ENCODE results near the gene VSIG8.

The VSIG8 gene

DNA sequence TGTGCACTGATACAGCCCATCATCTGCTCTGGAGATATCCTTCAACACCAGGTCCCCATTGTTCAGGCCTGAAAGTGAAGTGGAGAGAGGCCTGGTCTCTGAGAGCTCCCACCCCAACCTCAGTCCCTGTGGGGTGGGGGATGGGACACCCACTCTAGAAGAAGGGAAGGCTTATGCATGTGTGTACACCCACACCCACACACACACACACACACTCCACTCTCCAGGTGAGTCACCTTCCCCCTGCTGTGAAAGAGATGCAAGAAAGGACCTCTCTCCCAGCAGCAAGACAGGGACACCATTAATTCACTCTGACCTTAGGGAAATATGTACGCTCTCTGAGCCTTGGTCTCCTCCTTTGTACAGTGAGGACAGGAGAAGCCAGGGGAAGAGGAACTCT, 5.9 kb downstream of the VSIG8 start:
- H3K4me1 Mint-ChIP-seq (ENCODE audit: low read depth) = peaks cover 10% of the 10 kb centered on the region
- H3K36me3 Mint-ChIP-seq (ENCODE audit: low read depth) = peaks cover 1% of the 10 kb centered on the region
- no peak overlapping the region for H3K27ac Mint-ChIP-seq
- H3K27me3 Mint-ChIP-seq (ENCODE audit: low read depth) = peaks cover 30% of the 10 kb centered on the region
- no peaks in the 10 kb centered on the region for H3K9me3 Mint-ChIP-seq
- H3K4me3 Mint-ChIP-seq = no peak overlapping the region

GRCh38 chr1:159855709-159856108, 6.7 kb downstream of the VSIG8 start:
- Mint-ChIP-seq H3K9me3 (no peaks in the 10 kb centered on the region), H3K27ac (no peak overlapping the region), H3K4me1 (ENCODE audit: low read depth) (peaks cover 10% of the 10 kb centered on the region), H3K4me3 (no peak overlapping the region), H3K27me3 (ENCODE audit: low read depth) (peaks cover 35% of the 10 kb centered on the region), H3K36me3 (ENCODE audit: low read depth) (peaks cover 1% of the 10 kb centered on the region)

DNA sequence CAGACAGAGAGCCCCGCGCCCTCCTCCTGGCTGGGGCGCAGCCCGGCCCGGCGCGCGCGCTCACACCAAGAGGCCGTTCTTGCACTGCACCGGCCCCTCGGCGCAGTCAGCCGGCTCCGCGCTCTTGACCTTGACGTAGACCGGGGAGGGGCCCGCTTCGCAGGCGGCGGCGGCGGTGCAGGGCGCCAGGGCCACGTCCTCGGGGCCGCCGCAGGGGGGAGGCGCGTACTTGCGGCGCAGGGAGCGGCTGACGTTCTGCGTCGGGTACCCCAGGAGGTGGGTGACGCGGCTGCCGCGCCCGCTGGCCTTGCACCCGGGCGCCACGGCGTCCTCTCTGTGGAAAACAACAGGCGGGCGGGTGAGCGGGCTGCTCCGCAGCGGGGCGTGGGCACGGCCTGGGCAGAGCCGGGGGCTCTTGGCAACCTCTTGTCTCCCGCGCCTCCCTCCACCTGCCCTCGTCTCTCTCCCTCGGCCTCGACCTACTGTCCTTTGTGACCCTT, 7.7 kb downstream of the VSIG8 start:
- H3K9me3 Mint-ChIP-seq = no peaks in the 10 kb centered on the region

DNA sequence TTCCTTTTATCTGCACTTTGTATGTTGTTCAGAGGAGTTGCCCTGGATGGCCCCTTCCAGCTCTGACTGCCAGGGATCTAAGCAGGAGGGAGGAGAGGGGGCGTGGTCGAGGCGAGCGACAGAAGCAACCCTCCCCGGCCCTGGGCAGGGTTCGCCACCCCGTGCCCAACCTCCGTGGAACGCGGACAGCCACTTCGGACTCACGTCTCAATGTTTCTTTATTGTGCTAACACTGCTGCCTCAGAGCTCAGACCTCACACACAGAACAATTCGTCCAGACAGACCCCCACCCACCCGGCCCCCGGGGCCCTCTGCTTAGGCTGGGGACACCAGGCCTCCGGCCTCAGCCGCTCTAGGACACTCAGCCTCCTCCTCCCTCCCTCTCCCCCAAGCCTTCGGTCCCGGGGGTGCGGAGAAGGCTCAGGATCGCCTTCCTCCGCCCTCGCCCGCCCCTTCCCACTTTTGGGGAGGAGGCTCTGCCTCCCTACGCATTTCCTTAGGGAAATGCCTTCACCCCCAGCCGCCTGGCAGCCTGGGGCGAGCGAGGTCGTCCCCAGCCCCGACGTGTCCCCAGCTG, 8.3 kb downstream of the VSIG8 start:
- Mint-ChIP-seq H3K36me3 (ENCODE audit: low read depth) (peaks cover 1% of the 10 kb centered on the region), H3K27ac (no peak overlapping the region), H3K4me3 (peak overlapping the region; percentile 23), H3K9me3 (no peaks in the 10 kb centered on the region), H3K27me3 (ENCODE audit: low read depth) (peaks cover 42% of the 10 kb centered on the region), H3K4me1 (ENCODE audit: low read depth) (peaks cover 10% of the 10 kb centered on the region)

More for the DNA sequence above, 7.7 kb downstream of the VSIG8 start:
- Mint-ChIP-seq H3K4me1 (ENCODE audit: low read depth) (peaks cover 10% of the 10 kb centered on the region), H3K4me3 (peak overlapping the region; percentile 84), H3K27ac (peak overlapping the region; percentile 71), H3K27me3 (ENCODE audit: low read depth) (peaks cover 42% of the 10 kb centered on the region), H3K36me3 (ENCODE audit: low read depth) (peaks cover 1% of the 10 kb centered on the region)

- Mint-ChIP-seq H3K4me3 (peak overlapping the region; percentile 23), H3K9me3 (no peaks in the 10 kb centered on the region), H3K36me3 (ENCODE audit: low read depth) (peaks cover 1% of the 10 kb centered on the region), H3K27ac (no peak overlapping the region), H3K27me3 (ENCODE audit: low read depth) (peaks cover 42% of the 10 kb centered on the region), H3K4me1 (ENCODE audit: low read depth) (peaks cover 10% of the 10 kb centered on the region)
Measured at GRCh38 chr1:159853417-159854115, 8.9 kb downstream of the VSIG8 start.

GRCh38 chr1:159851407-159851806, 11.1 kb downstream of the VSIG8 start:
- Mint-ChIP-seq H3K27me3 (ENCODE audit: low read depth) (peaks cover 46% of the 10 kb centered on the region), H3K4me3 (no peak overlapping the region), H3K4me1 (ENCODE audit: low read depth) (peaks cover 10% of the 10 kb centered on the region), H3K9me3 (no peaks in the 10 kb centered on the region), H3K27ac (no peak overlapping the region), H3K36me3 (ENCODE audit: low read depth) (peaks cover 1% of the 10 kb centered on the region)

- peaks cover 6% of the 10 kb centered on the region for H3K4me1 Mint-ChIP-seq (ENCODE audit: low read depth)
- no peak overlapping the region for H3K27ac Mint-ChIP-seq
- H3K36me3 Mint-ChIP-seq (ENCODE audit: low read depth) = no peaks in the 10 kb centered on the region
- no peaks in the 10 kb centered on the region for H3K9me3 Mint-ChIP-seq
- H3K27me3 Mint-ChIP-seq (ENCODE audit: low read depth) = peaks cover 48% of the 10 kb centered on the region
- H3K4me3 Mint-ChIP-seq = no peak overlapping the region
Measured at GRCh38 chr1:159849626-159850366, 12.7 kb downstream of the VSIG8 start.

GRCh38 chr1:159848326-159848725, 14.1 kb downstream of the VSIG8 start:
- Mint-ChIP-seq H3K27ac (no peak overlapping the region), H3K27me3 (ENCODE audit: low read depth) (peaks cover 53% of the 10 kb centered on the region), H3K4me3 (no peak overlapping the region), H3K36me3 (ENCODE audit: low read depth) (no peaks in the 10 kb centered on the region), H3K4me1 (ENCODE audit: low read depth) (no peaks in the 10 kb centered on the region), H3K9me3 (no peaks in the 10 kb centered on the region)

DNA sequence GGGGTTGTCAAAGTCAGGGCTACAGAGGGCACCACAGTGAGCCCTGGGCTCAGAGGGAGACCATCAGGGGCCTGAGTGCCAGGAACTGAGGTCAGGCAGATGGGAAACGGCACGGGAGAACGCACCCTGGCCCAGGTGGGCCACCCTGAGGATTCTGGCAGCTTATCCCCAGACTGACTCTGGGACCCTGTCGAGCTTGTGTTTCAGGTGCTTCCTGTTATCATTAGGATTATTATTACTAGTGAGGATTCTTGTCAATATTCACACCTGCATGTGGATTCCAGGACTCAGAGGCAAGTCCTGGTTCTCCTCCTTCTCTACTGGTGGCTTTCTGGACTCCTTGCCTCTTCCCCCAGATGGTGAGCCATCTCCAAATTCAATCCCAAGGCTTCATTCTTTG, 15.2 kb downstream of the VSIG8 start:
- Mint-ChIP-seq H3K4me3 (no peak overlapping the region), H3K27ac (no peak overlapping the region), H3K36me3 (ENCODE audit: low read depth) (no peaks in the 10 kb centered on the region), H3K4me1 (ENCODE audit: low read depth) (no peaks in the 10 kb centered on the region), H3K9me3 (no peaks in the 10 kb centered on the region), H3K27me3 (ENCODE audit: low read depth) (peaks cover 46% of the 10 kb centered on the region)

GRCh38 chr1:159845751-159846629, 16.5 kb downstream of the VSIG8 start:
- no peaks in the 10 kb centered on the region for H3K4me1 Mint-ChIP-seq (ENCODE audit: low read depth)
- H3K4me3 Mint-ChIP-seq = no peak overlapping the region
- H3K36me3 Mint-ChIP-seq (ENCODE audit: low read depth) = no peaks in the 10 kb centered on the region
- no peak overlapping the region for H3K27ac Mint-ChIP-seq
- peaks cover 43% of the 10 kb centered on the region for H3K27me3 Mint-ChIP-seq (ENCODE audit: low read depth)
- H3K9me3 Mint-ChIP-seq = no peaks in the 10 kb centered on the region

DNA sequence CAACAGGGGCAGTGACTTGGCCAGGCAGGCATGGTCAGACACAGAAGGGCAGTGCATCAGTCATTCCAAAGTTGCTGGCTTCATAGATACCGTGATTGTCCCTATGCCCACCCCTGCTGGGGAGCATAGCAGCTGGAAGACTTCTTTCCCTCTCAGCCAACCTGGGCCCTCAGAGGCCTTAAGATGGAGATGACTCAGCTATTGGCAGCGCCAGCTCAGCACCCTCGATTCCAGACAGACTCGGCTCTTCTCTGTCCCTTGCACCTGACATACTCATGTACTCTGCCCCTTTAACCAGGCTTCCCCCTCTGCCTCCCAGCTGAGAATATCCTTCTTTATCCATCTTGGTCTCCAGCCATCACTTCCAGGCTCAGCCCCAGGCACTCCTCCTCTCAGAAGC, 19.0 kb downstream of the VSIG8 start:
- H3K4me1 Mint-ChIP-seq (ENCODE audit: low read depth) = no peaks in the 10 kb centered on the region
- H3K27ac Mint-ChIP-seq = no peak overlapping the region
- no peaks in the 10 kb centered on the region for H3K9me3 Mint-ChIP-seq
- peaks cover 35% of the 10 kb centered on the region for H3K27me3 Mint-ChIP-seq (ENCODE audit: low read depth)
- no peak overlapping the region for H3K4me3 Mint-ChIP-seq
- H3K36me3 Mint-ChIP-seq (ENCODE audit: low read depth) = no peaks in the 10 kb centered on the region

DNA sequence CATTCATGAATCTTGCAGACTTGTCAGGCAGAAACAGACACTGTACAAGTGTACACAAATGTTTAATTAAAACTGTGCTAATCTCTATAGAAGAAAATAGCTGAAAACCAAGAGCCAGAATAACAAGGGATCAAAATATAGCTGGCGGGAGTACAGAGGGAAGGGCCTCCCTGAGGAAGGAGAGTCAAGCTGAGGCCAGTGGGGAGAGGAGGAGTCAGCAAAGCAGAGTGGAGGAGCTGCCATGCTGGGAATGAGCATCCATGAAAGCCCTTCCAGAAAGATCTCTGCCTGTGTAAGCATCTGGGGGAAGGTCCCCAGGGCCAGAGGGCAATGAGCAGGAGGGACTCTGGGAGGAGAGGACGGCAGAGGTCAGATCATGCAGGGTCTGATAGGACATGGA, 20.7 kb downstream of the VSIG8 start:
- Mint-ChIP-seq H3K9me3 (no peaks in the 10 kb centered on the region), H3K27ac (no peak overlapping the region)

DNA sequence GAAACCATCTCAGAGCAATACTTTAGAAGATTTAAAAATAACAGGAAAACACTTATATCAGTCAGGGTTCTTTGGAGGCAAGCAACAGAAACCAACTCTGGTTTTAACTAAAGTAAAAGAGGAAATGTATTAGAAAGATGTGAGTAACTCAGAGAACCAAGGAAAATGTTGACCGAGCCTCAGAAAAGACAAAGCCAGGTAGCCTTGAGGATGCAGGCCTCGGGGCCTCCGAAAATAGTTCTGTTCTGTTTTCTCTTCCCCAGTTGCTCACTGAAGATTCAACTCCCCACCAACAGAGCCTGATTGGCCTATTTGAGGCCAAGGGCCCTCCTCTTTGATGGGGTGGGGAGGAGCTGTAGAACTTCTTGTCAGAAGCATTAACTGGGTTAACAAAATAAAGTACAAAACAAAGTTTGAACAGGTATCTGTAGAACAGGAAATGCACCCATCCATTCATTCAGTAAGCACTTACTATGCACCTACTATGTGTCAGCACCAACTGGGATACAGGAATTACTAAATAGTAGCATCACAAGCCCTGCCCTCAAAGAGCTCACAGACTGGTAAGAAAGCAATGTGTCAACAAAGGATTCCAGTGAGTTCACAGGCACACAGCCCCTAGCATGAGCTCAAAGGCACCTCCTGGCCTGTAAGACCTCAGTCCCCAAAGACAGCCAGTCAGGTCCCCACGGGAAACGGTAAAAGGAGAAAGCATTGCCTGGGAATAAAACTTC, 23.2 kb downstream of the VSIG8 start:
- H3K4me1 Mint-ChIP-seq (ENCODE audit: low read depth) = peaks cover 1% of the 10 kb centered on the region
- no peak overlapping the region for H3K27ac Mint-ChIP-seq
- no peak overlapping the region for H3K4me3 Mint-ChIP-seq
- H3K9me3 Mint-ChIP-seq = no peaks in the 10 kb centered on the region
- peaks cover 43% of the 10 kb centered on the region for H3K27me3 Mint-ChIP-seq (ENCODE audit: low read depth)
- no peaks in the 10 kb centered on the region for H3K36me3 Mint-ChIP-seq (ENCODE audit: low read depth)

More for the DNA sequence above, 20.7 kb downstream of the VSIG8 start:
- H3K4me3 Mint-ChIP-seq = no peak overlapping the region
- no peaks in the 10 kb centered on the region for H3K36me3 Mint-ChIP-seq (ENCODE audit: low read depth)
- peaks cover 40% of the 10 kb centered on the region for H3K27me3 Mint-ChIP-seq (ENCODE audit: low read depth)
- no peaks in the 10 kb centered on the region for H3K4me1 Mint-ChIP-seq (ENCODE audit: low read depth)
